GM23338 (cell line): ENCODE results near the gene SIGLEC9. TPM values are rescaled to one million over a fixed set of nuclear protein-coding genes. Genes with fewer than 3 reads are reported as not detected.

Experiments
- ATAC-seq: fragments of 200-7000 bp; cut with Tn5 transposase; 3 replicates; pipeline ENCODE4 v1.9.1; 2020
- DNase-seq: peaks from one replicate; pipeline ENCODE4 v3.0.0-alpha.2; 2015; ENCODE audit warnings: low spot score
- H2AFZ ChIP-seq: fragments of 200-600 bp; sonication (generic); 2 replicates; pipeline ENCODE4 v1.8.0; 2016; ENCODE audit warnings: antibody characterized with exemption, mild to moderate bottlenecking, moderate library complexity
- H3F3A ChIP-seq: fragments of 200-600 bp; sonication (generic); replicated peaks from 2 replicates; pipeline ENCODE4 v1.8.0; 2017; ENCODE audit warnings: antibody characterized with exemption, mixed run types, low read depth
- H3K27ac ChIP-seq: fragments of 200-600 bp; sonication (generic); 2 replicates; pipeline ENCODE4 v1.6.1; 2016; ENCODE audit warnings: low read depth
- H3K27me3 ChIP-seq: fragments of 200-600 bp; sonication (generic); 2 replicates; pipeline ENCODE4 v1.8.0; 2016; ENCODE audit warnings: mild to moderate bottlenecking, mixed run types, moderate library complexity; ENCODE audit not compliant: insufficient read depth
- H3K36me3 ChIP-seq: fragments of 200-600 bp; sonication (generic); 2 replicates; pipeline ENCODE4 v1.8.0; 2016; ENCODE audit warnings: mild to moderate bottlenecking; ENCODE audit not compliant: insufficient read depth
- H3K4me1 ChIP-seq: fragments of 200-600 bp; sonication (generic); 2 replicates; pipeline ENCODE4 v1.8.0; 2016; ENCODE audit warnings: mild to moderate bottlenecking, moderate library complexity; ENCODE audit not compliant: insufficient read depth
- H3K4me2 ChIP-seq: fragments of 200-600 bp; sonication (generic); 2 replicates; pipeline ENCODE4 v1.7.1; 2017; ENCODE audit warnings: mixed run types
- H3K4me3 ChIP-seq: fragments of 200-600 bp; sonication (generic); 2 replicates; pipeline ENCODE4 v1.6.1; 2016; ENCODE audit warnings: mixed run types
- H3K79me2 ChIP-seq: fragments of 200-600 bp; sonication (generic); replicated peaks from 2 replicates; pipeline ENCODE4 v1.8.0; 2017; ENCODE audit warnings: mild to moderate bottlenecking; ENCODE audit not compliant: insufficient read depth
- H3K9me2 ChIP-seq: fragments of 200-600 bp; sonication (generic); 2 replicates; pipeline ENCODE4 v1.8.0; 2017; ENCODE audit not compliant: insufficient read depth
- H4K20me1 ChIP-seq: fragments of 200-600 bp; sonication (generic); replicated peaks from 2 replicates; pipeline ENCODE4 v1.8.0; 2017; ENCODE audit warnings: mild to moderate bottlenecking; ENCODE audit not compliant: insufficient read depth
- H3K27ac Mint-ChIP-seq: 2 replicates; pipeline ENCODE4 v1.8.0; 2020; ENCODE audit warnings: inconsistent platforms, mild to moderate bottlenecking, moderate library complexity, mixed read lengths
- H3K27me3 Mint-ChIP-seq: 3 replicates; pipeline ENCODE4 v1.8.0; 2022; ENCODE audit warnings: low read depth, mild to moderate bottlenecking, moderate library complexity, mixed read lengths, inconsistent platforms; ENCODE audit not compliant: insufficient read depth, poor library complexity
- H3K36me3 Mint-ChIP-seq: 3 replicates; pipeline ENCODE4 v1.8.0; 2021; ENCODE audit warnings: low read depth, mild to moderate bottlenecking, inconsistent platforms, moderate library complexity, mixed read lengths
- H3K4me1 Mint-ChIP-seq: 3 replicates; pipeline ENCODE4 v1.8.0; 2020; ENCODE audit warnings: mild to moderate bottlenecking, inconsistent platforms, mixed read lengths
- H3K4me3 Mint-ChIP-seq: 3 replicates; pipeline ENCODE4 v1.8.0; 2021; ENCODE audit warnings: moderate library complexity, mild to moderate bottlenecking, inconsistent platforms, mixed read lengths
- H3K9me3 Mint-ChIP-seq: 3 replicates; pipeline ENCODE4 v1.8.0; 2020; ENCODE audit warnings: moderate library complexity, mild to moderate bottlenecking, inconsistent platforms, mixed read lengths
- CREB1 ChIP-seq: fragments of 250-450 bp; sonication (Bioruptor Pico); IDR thresholded peaks from 2 replicates; pipeline ENCODE4 v1.5.0; 2020; ENCODE audit warnings: low read depth, mild to moderate bottlenecking, moderate library complexity
- EZH2 ChIP-seq: fragments of 200-600 bp; sonication (generic); IDR thresholded peaks from one replicate; pipeline ENCODE4 v1.8.0; 2017; ENCODE audit warnings: antibody characterized with exemption, mild to moderate bottlenecking, low read depth; ENCODE audit not compliant: unreplicated experiment
- EZH2phosphoT487 ChIP-seq: fragments of 200-600 bp; sonication (generic); IDR thresholded peaks from one replicate; pipeline ENCODE4 v1.8.1; 2018; ENCODE audit warnings: antibody characterized with exemption; ENCODE audit not compliant: unreplicated experiment
- JUNB ChIP-seq: IDR thresholded peaks from one replicate; pipeline ENCODE4 v1.6.1; 2016; ENCODE audit warnings: antibody characterized with exemption; ENCODE audit not compliant: unreplicated experiment
- NANOG ChIP-seq: IDR thresholded peaks from 2 replicates; pipeline ENCODE4 v1.6.1; 2016; ENCODE audit warnings: antibody characterized with exemption, borderline replicate concordance
- POLR2AphosphoS5 ChIP-seq: IDR thresholded peaks from 2 replicates; pipeline ENCODE4 v1.6.1; 2016; ENCODE audit warnings: antibody characterized with exemption, low read depth
- STAT1 ChIP-seq: IDR thresholded peaks from one replicate; pipeline ENCODE4 v1.6.1; 2016; ENCODE audit warnings: antibody characterized with exemption; ENCODE audit not compliant: unreplicated experiment
- ZNF114 ChIP-seq: fragments of 250-450 bp; sonication (Bioruptor Pico); IDR thresholded peaks from 2 replicates; pipeline ENCODE4 v1.5.0; 2020; ENCODE audit warnings: mild to moderate bottlenecking, moderate library complexity
- ZNF331 ChIP-seq: fragments of 250-450 bp; sonication (Bioruptor Pico); IDR thresholded peaks from 2 replicates; pipeline ENCODE4 v1.5.0; 2020; ENCODE audit warnings: low read depth, mild to moderate bottlenecking, moderate library complexity
- polyA plus RNA-seq: library from polyadenylated mRNA; unstranded; fragments of >200 nt; fragmentation: Nextera tagmentation; extraction: Ambion mirVana; gene quantifications from 2 replicates; pipeline ENCODE4 v1.2.1, GENCODE V29; 2016
- total RNA-seq: library from RNA; depleted of rRNA; stranded (reverse); fragments of >200 nt; shearing (Covaris generic); gene quantifications from 2 replicates; pipeline ENCODE4 v1.2.3, GENCODE V29; 2014
- TF ChIP-seq, protein P1 (sequence below): IDR thresholded peaks from one replicate; pipeline ENCODE4 v1.6.1; 2018; ENCODE audit warnings: antibody characterized with exemption; ENCODE audit not compliant: unreplicated experiment
- TF ChIP-seq, protein P2 (sequence below): IDR thresholded peaks from 2 replicates; pipeline ENCODE4 v1.6.1; 2016; ENCODE audit warnings: antibody characterized with exemption
- TF ChIP-seq, protein P3 (sequence below): fragments of 250-450 bp; sonication (Bioruptor Pico); IDR thresholded peaks from 2 replicates; pipeline ENCODE4 v1.5.0; 2020; ENCODE audit warnings: mild to moderate bottlenecking, moderate library complexity

SIGLEC9 gene
- total and polyA plus RNA-seq, 2 experiments from 2014 or later, result not detected

DNA sequence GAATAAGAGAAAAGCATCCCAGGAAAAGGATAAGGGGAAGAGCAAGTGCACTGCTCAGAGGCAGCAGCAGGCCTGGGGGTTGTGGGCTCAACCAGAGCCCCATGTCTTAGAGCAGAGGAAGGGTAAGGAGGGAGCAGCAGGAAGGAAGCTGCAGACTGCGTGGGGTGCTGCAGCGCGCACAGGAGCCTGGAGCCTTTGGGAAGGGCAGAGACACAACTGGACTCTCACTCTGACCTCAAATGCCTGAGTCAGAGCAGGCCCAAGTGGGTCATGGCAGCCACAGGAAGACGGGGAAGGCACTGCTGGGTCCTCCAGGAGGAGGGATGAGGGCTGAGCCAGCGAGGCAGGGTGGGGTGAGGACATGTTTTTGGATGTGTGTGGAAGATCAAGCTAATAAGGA lies 49.0 kb downstream of the SIGLEC9 start:
- Histone ChIP-seq H3K79me2 (no peaks in the 10 kb centered on the region), H3K36me3 (no peaks in the 10 kb centered on the region), H3K4me1 (no peaks in the 10 kb centered on the region), H2AFZ (no peak overlapping the region), H3K27me3 (no peaks in the 10 kb centered on the region), H3K9me2 (no peaks in the 10 kb centered on the region), H3F3A (no peaks in the 10 kb centered on the region), H3K4me3 (no peak overlapping the region), H4K20me1 (no peaks in the 10 kb centered on the region), H3K27ac (no peak overlapping the region), H3K4me2 (no peak overlapping the region)
- H3K4me3 Mint-ChIP-seq, result no peak overlapping the region
- H3K4me1 Mint-ChIP-seq, result no peaks in the 10 kb centered on the region
- H3K27ac Mint-ChIP-seq, result no peak overlapping the region
- TF ChIP-seq JUNB, result no peak
- DNase-seq (no peak), ATAC-seq (no peak)
- peaks cover 11% of the 10 kb centered on the region for H3K9me3 Mint-ChIP-seq
- no peaks in the 10 kb centered on the region for H3K27me3 Mint-ChIP-seq
- peaks cover 2% of the 10 kb centered on the region; the same call in 1 of the 3 replicates for H3K36me3 Mint-ChIP-seq

DNA sequence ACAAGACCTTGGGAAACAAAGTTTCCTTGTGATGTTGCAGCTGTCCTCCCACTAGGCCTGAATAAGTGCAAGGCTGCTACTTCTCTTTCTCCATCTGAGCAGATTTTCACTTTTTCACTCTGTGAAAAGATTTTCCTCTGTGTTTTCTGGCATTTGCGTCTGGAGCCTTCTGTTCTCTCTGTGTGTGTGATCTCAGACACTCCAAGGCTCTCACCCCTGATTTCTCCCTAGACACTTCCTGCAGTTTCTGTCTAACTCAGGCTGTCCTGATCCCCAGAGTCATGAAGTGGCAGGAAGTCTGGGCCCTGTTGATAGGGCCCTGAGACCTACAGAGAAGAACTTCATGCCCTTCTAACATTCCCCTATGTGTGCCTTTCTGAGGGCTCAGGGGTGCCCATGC lies 54.5 kb downstream of the SIGLEC9 start:
- ATAC-seq (no peak), DNase-seq (no peak)
- H3K79me2 ChIP-seq, result no peaks in the 10 kb centered on the region
- no peak overlapping the region for H2AFZ ChIP-seq
- no peak overlapping the region for H3K4me3 ChIP-seq
- H3K4me2 ChIP-seq, result no peak overlapping the region
- no peaks in the 10 kb centered on the region for H4K20me1 ChIP-seq
- H3K9me2 ChIP-seq, result no peaks in the 10 kb centered on the region
- no peaks in the 10 kb centered on the region for H3K36me3 Mint-ChIP-seq
- H3K27ac ChIP-seq, result no peak overlapping the region
- H3F3A ChIP-seq, result no peaks in the 10 kb centered on the region
- H3K9me3 Mint-ChIP-seq, result peaks cover 18% of the 10 kb centered on the region
- H3K4me1 ChIP-seq, result no peaks in the 10 kb centered on the region
- no peak overlapping the region for H3K27ac Mint-ChIP-seq
- H3K27me3 ChIP-seq, result peaks cover 11% of the 10 kb centered on the region; the same call in 1 of the 2 replicates
- peaks cover 12% of the 10 kb centered on the region for H3K27me3 Mint-ChIP-seq
- H3K36me3 ChIP-seq, result no peaks in the 10 kb centered on the region
- no peaks in the 10 kb centered on the region for H3K4me1 Mint-ChIP-seq
- no peak overlapping the region for H3K4me3 Mint-ChIP-seq
- no peak for TF ChIP-seq ZNF114
- no peak for TF ChIP-seq JUNB
- no peak for TF ChIP-seq NANOG
- TF ChIP-seq, protein P1, sequence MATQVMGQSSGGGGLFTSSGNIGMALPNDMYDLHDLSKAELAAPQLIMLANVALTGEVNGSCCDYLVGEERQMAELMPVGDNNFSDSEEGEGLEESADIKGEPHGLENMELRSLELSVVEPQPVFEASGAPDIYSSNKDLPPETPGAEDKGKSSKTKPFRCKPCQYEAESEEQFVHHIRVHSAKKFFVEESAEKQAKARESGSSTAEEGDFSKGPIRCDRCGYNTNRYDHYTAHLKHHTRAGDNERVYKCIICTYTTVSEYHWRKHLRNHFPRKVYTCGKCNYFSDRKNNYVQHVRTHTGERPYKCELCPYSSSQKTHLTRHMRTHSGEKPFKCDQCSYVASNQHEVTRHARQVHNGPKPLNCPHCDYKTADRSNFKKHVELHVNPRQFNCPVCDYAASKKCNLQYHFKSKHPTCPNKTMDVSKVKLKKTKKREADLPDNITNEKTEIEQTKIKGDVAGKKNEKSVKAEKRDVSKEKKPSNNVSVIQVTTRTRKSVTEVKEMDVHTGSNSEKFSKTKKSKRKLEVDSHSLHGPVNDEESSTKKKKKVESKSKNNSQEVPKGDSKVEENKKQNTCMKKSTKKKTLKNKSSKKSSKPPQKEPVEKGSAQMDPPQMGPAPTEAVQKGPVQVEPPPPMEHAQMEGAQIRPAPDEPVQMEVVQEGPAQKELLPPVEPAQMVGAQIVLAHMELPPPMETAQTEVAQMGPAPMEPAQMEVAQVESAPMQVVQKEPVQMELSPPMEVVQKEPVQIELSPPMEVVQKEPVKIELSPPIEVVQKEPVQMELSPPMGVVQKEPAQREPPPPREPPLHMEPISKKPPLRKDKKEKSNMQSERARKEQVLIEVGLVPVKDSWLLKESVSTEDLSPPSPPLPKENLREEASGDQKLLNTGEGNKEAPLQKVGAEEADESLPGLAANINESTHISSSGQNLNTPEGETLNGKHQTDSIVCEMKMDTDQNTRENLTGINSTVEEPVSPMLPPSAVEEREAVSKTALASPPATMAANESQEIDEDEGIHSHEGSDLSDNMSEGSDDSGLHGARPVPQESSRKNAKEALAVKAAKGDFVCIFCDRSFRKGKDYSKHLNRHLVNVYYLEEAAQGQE, result no peak
- TF ChIP-seq, protein P2, sequence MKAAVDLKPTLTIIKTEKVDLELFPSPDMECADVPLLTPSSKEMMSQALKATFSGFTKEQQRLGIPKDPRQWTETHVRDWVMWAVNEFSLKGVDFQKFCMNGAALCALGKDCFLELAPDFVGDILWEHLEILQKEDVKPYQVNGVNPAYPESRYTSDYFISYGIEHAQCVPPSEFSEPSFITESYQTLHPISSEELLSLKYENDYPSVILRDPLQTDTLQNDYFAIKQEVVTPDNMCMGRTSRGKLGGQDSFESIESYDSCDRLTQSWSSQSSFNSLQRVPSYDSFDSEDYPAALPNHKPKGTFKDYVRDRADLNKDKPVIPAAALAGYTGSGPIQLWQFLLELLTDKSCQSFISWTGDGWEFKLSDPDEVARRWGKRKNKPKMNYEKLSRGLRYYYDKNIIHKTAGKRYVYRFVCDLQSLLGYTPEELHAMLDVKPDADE, result no peak
- TF ChIP-seq, protein P3, sequence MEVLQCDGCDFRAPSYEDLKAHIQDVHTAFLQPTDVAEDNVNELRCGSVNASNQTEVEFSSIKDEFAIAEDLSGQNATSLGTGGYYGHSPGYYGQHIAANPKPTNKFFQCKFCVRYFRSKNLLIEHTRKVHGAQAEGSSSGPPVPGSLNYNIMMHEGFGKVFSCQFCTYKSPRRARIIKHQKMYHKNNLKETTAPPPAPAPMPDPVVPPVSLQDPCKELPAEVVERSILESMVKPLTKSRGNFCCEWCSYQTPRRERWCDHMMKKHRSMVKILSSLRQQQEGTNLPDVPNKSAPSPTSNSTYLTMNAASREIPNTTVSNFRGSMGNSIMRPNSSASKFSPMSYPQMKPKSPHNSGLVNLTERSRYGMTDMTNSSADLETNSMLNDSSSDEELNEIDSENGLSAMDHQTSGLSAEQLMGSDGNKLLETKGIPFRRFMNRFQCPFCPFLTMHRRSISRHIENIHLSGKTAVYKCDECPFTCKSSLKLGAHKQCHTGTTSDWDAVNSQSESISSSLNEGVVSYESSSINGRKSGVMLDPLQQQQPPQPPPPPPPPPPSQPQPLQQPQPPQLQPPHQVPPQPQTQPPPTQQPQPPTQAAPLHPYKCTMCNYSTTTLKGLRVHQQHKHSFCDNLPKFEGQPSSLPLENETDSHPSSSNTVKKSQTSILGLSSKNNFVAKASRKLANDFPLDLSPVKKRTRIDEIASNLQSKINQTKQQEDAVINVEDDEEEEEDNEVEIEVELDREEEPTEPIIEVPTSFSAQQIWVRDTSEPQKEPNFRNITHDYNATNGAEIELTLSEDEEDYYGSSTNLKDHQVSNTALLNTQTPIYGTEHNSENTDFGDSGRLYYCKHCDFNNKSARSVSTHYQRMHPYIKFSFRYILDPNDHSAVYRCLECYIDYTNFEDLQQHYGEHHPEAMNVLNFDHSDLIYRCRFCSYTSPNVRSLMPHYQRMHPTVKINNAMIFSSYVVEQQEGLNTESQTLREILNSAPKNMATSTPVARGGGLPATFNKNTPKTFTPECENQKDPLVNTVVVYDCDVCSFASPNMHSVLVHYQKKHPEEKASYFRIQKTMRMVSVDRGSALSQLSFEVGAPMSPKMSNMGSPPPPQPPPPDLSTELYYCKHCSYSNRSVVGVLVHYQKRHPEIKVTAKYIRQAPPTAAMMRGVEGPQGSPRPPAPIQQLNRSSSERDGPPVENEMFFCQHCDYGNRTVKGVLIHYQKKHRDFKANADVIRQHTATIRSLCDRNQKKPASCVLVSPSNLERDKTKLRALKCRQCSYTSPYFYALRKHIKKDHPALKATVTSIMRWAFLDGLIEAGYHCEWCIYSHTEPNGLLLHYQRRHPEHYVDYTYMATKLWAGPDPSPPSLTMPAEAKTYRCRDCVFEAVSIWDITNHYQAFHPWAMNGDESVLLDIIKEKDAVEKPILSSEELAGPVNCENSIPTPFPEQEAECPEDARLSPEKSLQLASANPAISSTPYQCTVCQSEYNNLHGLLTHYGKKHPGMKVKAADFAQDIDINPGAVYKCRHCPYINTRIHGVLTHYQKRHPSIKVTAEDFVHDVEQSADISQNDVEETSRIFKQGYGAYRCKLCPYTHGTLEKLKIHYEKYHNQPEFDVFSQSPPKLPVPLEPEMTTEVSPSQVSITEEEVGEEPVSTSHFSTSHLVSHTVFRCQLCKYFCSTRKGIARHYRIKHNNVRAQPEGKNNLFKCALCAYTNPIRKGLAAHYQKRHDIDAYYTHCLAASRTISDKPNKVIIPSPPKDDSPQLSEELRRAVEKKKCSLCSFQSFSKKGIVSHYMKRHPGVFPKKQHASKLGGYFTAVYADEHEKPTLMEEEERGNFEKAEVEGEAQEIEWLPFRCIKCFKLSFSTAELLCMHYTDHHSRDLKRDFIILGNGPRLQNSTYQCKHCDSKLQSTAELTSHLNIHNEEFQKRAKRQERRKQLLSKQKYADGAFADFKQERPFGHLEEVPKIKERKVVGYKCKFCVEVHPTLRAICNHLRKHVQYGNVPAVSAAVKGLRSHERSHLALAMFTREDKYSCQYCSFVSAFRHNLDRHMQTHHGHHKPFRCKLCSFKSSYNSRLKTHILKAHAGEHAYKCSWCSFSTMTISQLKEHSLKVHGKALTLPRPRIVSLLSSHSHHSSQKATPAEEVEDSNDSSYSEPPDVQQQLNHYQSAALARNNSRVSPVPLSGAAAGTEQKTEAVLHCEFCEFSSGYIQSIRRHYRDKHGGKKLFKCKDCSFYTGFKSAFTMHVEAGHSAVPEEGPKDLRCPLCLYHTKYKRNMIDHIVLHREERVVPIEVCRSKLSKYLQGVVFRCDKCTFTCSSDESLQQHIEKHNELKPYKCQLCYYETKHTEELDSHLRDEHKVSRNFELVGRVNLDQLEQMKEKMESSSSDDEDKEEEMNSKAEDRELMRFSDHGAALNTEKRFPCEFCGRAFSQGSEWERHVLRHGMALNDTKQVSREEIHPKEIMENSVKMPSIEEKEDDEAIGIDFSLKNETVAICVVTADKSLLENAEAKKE (CRISPR knock-in tag), result no peak
- TF ChIP-seq STAT1, result no peak
- TF ChIP-seq ZNF331 (CRISPR knock-in tag), result no peak
- TF ChIP-seq EZH2phosphoT487, result no peak
- no peak for TF ChIP-seq POLR2AphosphoS5
- no peak for TF ChIP-seq EZH2
- no peak for TF ChIP-seq CREB1 (CRISPR knock-in tag)
